Aorta (tissue), 5 donors: ENCODE measurements around the gene KRTAP3-2. TPM values are rescaled to one million over a fixed set of nuclear protein-coding genes. Genes with fewer than 3 reads are reported as not detected.

Source experiments
- ATAC-seq: fragments of 200-7000 bp; cut with Tn5 transposase; one replicate; pipeline ENCODE4 v1.9.1; 2022; ENCODE audit warnings: moderate library complexity; ENCODE audit not compliant: low FRiP score
- DNase-seq, 2 donors: peaks; one replicate each; pipeline ENCODE4 v3.0.0-alpha.2; 2020
- H3K27ac ChIP-seq, 2 donors: one replicate each; pipeline ENCODE4 v1.5.1; 2013; ENCODE audit warnings: low read length in 2 of 2, mild to moderate bottlenecking in 2 of 2, moderate library complexity in 2 of 2, control low read depth in 1 of 2, inconsistent platforms in 1 of 2, low read depth in 1 of 2
- H3K27me3 ChIP-seq, 2 donors: one replicate each; pipeline ENCODE4 v1.6.1; 2013; ENCODE audit warnings: control low read depth in 1 of 2, low read length in 1 of 2, mild to moderate bottlenecking in 1 of 2, moderate library complexity in 1 of 2; ENCODE audit not compliant: insufficient read depth in 2 of 2, control insufficient read depth in 1 of 2
- H3K36me3 ChIP-seq, 2 donors: one replicate each; pipeline ENCODE4 v1.6.1; 2013; ENCODE audit warnings: control low read depth in 1 of 2, low read length in 1 of 2, mild to moderate bottlenecking in 1 of 2; ENCODE audit not compliant: insufficient read depth in 2 of 2, control insufficient read depth in 1 of 2
- H3K4me1 ChIP-seq, 2 donors: one replicate each; pipeline ENCODE4 v1.6.1; 2013; ENCODE audit warnings: low read length in 2 of 2, control low read depth in 1 of 2, mild to moderate bottlenecking in 1 of 2, moderate library complexity in 1 of 2; ENCODE audit not compliant: insufficient read depth in 2 of 2, control insufficient read depth in 1 of 2
- H3K4me3 ChIP-seq, 2 donors: one replicate each; pipeline ENCODE4 v1.5.1; 2013; ENCODE audit warnings: low read length in 2 of 2, control low read depth in 1 of 2, mild to moderate bottlenecking in 1 of 2
- H3K9me3 ChIP-seq: one replicate; pipeline ENCODE4 v1.6.1; 2013; ENCODE audit warnings: mild to moderate bottlenecking, low read length; ENCODE audit not compliant: control insufficient read depth
- WGBS, 2 donors: extraction: QIAGEN DNeasy Blood & Tissue Kit; methylation state at CpG; one replicate each; pipeline ENCODE4 v1.1.7; 2013; 5-methylcytosine and 5-hydroxymethylcytosine counted together
- intact Hi-C, 2 donors: fragments of 100-400 bp; cut with DNase I; formaldehyde crosslinking; loops; one replicate each; pipeline versions ENCODE4 v1.14.2 to v1.15.0; 2022
- polyA plus RNA-seq, 2 donors: library from polyadenylated mRNA; stranded (reverse); fragments of 200-250 nt; gene quantifications; one replicate each; pipeline ENCODE4 v1.2.3, GENCODE V29; 2013
- total RNA-seq, 2 donors: library from RNA; stranded (reverse); fragmentation: NEBNext Ultra II Directional; extraction: Animal tissue kit (Norgen Biotek cat#: 25700); gene quantifications; one replicate each; pipeline ENCODE4 v1.2.1, GENCODE V29; 2021
- donor health status: healthy with polysubstance abuse.
- donor health status: Bipolar disorder and iron deficiency.
- donor health status: DM: no; HTN: no; CAD: no.
- donor health status: DM: no; HTN: no; CAD: no.
- donor health status: DM: yes; HTN: yes; CAD: no.

The KRTAP3-2 gene
- total and polyA plus RNA-seq, 4 donors, result not detected

- ATAC-seq, result no peak
- 81% methylated on average over 2 of the region's 2 CpGs for WGBS, 2 donors
- H3K4me3 ChIP-seq, result no peak overlapping the region
- peaks cover 2% of the 10 kb centered on the region for H3K9me3 ChIP-seq
- no peak for DNase-seq
- no peak overlapping the region for H3K27ac ChIP-seq
- H3K27me3 ChIP-seq, result no peaks in the 10 kb centered on the region
- intact Hi-C loops, result no loop called here
- H3K4me1 ChIP-seq, result no peaks in the 10 kb centered on the region
- H3K36me3 ChIP-seq, result no peaks in the 10 kb centered on the region
Measured at GRCh38 chr17:40952154-40952553, 47.6 kb downstream of the KRTAP3-2 start.

GRCh38 chr17:40951011-40951622 lies 48.6 kb downstream of the KRTAP3-2 start:
- H3K9me3 ChIP-seq, result peaks cover 2% of the 10 kb centered on the region
- WGBS, 2 donors, result 97 to 100% methylated on average over 2 of the region's 2 CpGs

GRCh38 chr17:40950176-40950575 lies 49.5 kb downstream of the KRTAP3-2 start:
- 73 to 76% methylated on average over 7 of the region's 7 CpGs for WGBS, 2 donors
- intact Hi-C loops, result no loop called here
- DNase-seq (no peak), ATAC-seq (no peak)
- H3K27ac ChIP-seq, result no peak overlapping the region
- H3K36me3 ChIP-seq, result no peaks in the 10 kb centered on the region
- H3K9me3 ChIP-seq, result peaks cover 2% of the 10 kb centered on the region
- no peaks in the 10 kb centered on the region for H3K4me1 ChIP-seq
- H3K4me3 ChIP-seq, result no peak overlapping the region
- H3K27me3 ChIP-seq, result no peaks in the 10 kb centered on the region

More at GRCh38 chr17:40951011-40951622, 48.6 kb downstream of the KRTAP3-2 start:
- no peak for DNase-seq
- Histone ChIP-seq H3K4me1 (no peaks in the 10 kb centered on the region), H3K4me3 (no peak overlapping the region), H3K36me3 (no peaks in the 10 kb centered on the region), H3K27ac (no peak overlapping the region), H3K27me3 (no peaks in the 10 kb centered on the region)
- ATAC-seq, result no peak
- intact Hi-C loops, result no loop called here

GRCh38 chr17:40949418-40949817 lies 50.3 kb downstream of the KRTAP3-2 start:
- Histone ChIP-seq H3K9me3 (peaks cover 2% of the 10 kb centered on the region), H3K36me3 (no peaks in the 10 kb centered on the region), H3K4me1 (no peaks in the 10 kb centered on the region), H3K27me3 (no peaks in the 10 kb centered on the region), H3K27ac (no peak overlapping the region), H3K4me3 (no peak overlapping the region)
- DNase-seq (no peak), ATAC-seq (no peak)
- WGBS, 2 donors, result 20 to 21% methylated on average over 10 of the region's 10 CpGs
- intact Hi-C loops, result no loop called here

Other genes with a start within 250 kb of the KRTAP3-2 start
Only the 30 nearest of the 37 such genes appear.
- gene KRT28, start 199.9 kb downstream of the KRTAP3-2 start, total RNA-seq, result not detected
- not detected for gene KRT28, start 199.9 kb downstream of the KRTAP3-2 start, polyA plus RNA-seq
- 10 to 100 TPM; 35.3 to 39.3 TPM for gene KRT10, start 177.3 kb downstream of the KRTAP3-2 start, total RNA-seq
- gene KRT10, start 177.3 kb downstream of the KRTAP3-2 start, polyA plus RNA-seq, result 10 to 100 TPM; 39.3 to 39.7 TPM
- gene KRT12, start 132.7 kb downstream of the KRTAP3-2 start, total RNA-seq, result not detected
- 1 to 10 TPM in 1 of 2 donors, not detected in 1; 1.0 TPM for gene KRT12, start 132.7 kb downstream of the KRTAP3-2 start, polyA plus RNA-seq
- gene KRT20, start 114.7 kb downstream of the KRTAP3-2 start, total RNA-seq, result not detected
- gene KRT20, start 114.7 kb downstream of the KRTAP3-2 start, polyA plus RNA-seq, result 100 to 1,000 TPM in 1 of 2 donors, 1 to 10 TPM in 1; 3.9 to 193 TPM
- gene KRT23, start 62.3 kb downstream of the KRTAP3-2 start, total RNA-seq, result under 1 TPM; 0.30 to 0.39 TPM
- gene KRT23, start 62.3 kb downstream of the KRTAP3-2 start, polyA plus RNA-seq, result under 1 TPM in 1 of 2 donors, not detected in 1; 0.50 TPM
- gene KRT39, start 33.0 kb downstream of the KRTAP3-2 start, total RNA-seq, result not detected
- not detected for gene KRT39, start 33.0 kb downstream of the KRTAP3-2 start, polyA plus RNA-seq
- gene KRT40, start 15.6 kb downstream of the KRTAP3-2 start, total RNA-seq, result not detected
- gene KRT40, start 15.6 kb downstream of the KRTAP3-2 start, polyA plus RNA-seq, result not detected
- not detected for gene KRTAP3-3, start 5.7 kb downstream of the KRTAP3-2 start, total RNA-seq
- not detected for gene KRTAP3-3, start 5.7 kb downstream of the KRTAP3-2 start, polyA plus RNA-seq
- gene KRTAP3-1, start 9.2 kb upstream of the KRTAP3-2 start, total RNA-seq, result not detected
- gene KRTAP3-1, start 9.2 kb upstream of the KRTAP3-2 start, polyA plus RNA-seq, result not detected
- not detected for gene KRTAP1-5, start 27.3 kb upstream of the KRTAP3-2 start, total RNA-seq
- gene KRTAP1-5, start 27.3 kb upstream of the KRTAP3-2 start, polyA plus RNA-seq, result not detected
- not detected for gene KRTAP1-4, start 30.3 kb upstream of the KRTAP3-2 start, total RNA-seq
- not detected for gene KRTAP1-4, start 30.3 kb upstream of the KRTAP3-2 start, polyA plus RNA-seq
- not detected for gene KRTAP1-3, start 35.0 kb upstream of the KRTAP3-2 start, total RNA-seq
- not detected for gene KRTAP1-3, start 35.0 kb upstream of the KRTAP3-2 start, polyA plus RNA-seq
- not detected for gene KRTAP1-1, start 41.5 kb upstream of the KRTAP3-2 start, total RNA-seq
- not detected for gene KRTAP1-1, start 41.5 kb upstream of the KRTAP3-2 start, polyA plus RNA-seq
- not detected for gene KRTAP2-1, start 47.4 kb upstream of the KRTAP3-2 start, total RNA-seq
- gene KRTAP2-1, start 47.4 kb upstream of the KRTAP3-2 start, polyA plus RNA-seq, result not detected
- not detected for gene KRTAP2-2, start 55.3 kb upstream of the KRTAP3-2 start, total RNA-seq
- gene KRTAP2-2, start 55.3 kb upstream of the KRTAP3-2 start, polyA plus RNA-seq, result not detected
- gene KRTAP2-3, start 60.2 kb upstream of the KRTAP3-2 start, total RNA-seq, result not detected
- gene KRTAP2-3, start 60.2 kb upstream of the KRTAP3-2 start, polyA plus RNA-seq, result not detected
- not detected for gene KRTAP2-4, start 66.0 kb upstream of the KRTAP3-2 start, total RNA-seq
- not detected for gene KRTAP2-4, start 66.0 kb upstream of the KRTAP3-2 start, polyA plus RNA-seq
- not detected for gene KRTAP4-7, start 84.2 kb upstream of the KRTAP3-2 start, total RNA-seq
- not detected for gene KRTAP4-7, start 84.2 kb upstream of the KRTAP3-2 start, polyA plus RNA-seq
- not detected for gene KRTAP4-8, start 98.2 kb upstream of the KRTAP3-2 start, total RNA-seq
- not detected for gene KRTAP4-8, start 98.2 kb upstream of the KRTAP3-2 start, polyA plus RNA-seq
- gene KRTAP4-16, start 102.3 kb upstream of the KRTAP3-2 start, total RNA-seq, result not detected
- gene KRTAP4-16, start 102.3 kb upstream of the KRTAP3-2 start, polyA plus RNA-seq, result not detected
- gene KRTAP4-9, start 105.5 kb upstream of the KRTAP3-2 start, total RNA-seq, result not detected
- gene KRTAP4-9, start 105.5 kb upstream of the KRTAP3-2 start, polyA plus RNA-seq, result under 1 TPM in 1 of 2 donors, not detected in 1; 0.13 TPM
- gene KRTAP4-11, start 118.5 kb upstream of the KRTAP3-2 start, total RNA-seq, result not detected
- not detected for gene KRTAP4-11, start 118.5 kb upstream of the KRTAP3-2 start, polyA plus RNA-seq
- gene KRTAP4-12, start 124.3 kb upstream of the KRTAP3-2 start, total RNA-seq, result not detected
- gene KRTAP4-12, start 124.3 kb upstream of the KRTAP3-2 start, polyA plus RNA-seq, result not detected
- not detected for gene KRTAP4-6, start 140.6 kb upstream of the KRTAP3-2 start, total RNA-seq
- gene KRTAP4-6, start 140.6 kb upstream of the KRTAP3-2 start, polyA plus RNA-seq, result not detected
- gene KRTAP4-5, start 149.9 kb upstream of the KRTAP3-2 start, total RNA-seq, result not detected
- gene KRTAP4-5, start 149.9 kb upstream of the KRTAP3-2 start, polyA plus RNA-seq, result not detected
- gene KRTAP4-4, start 160.8 kb upstream of the KRTAP3-2 start, total RNA-seq, result not detected
- not detected for gene KRTAP4-4, start 160.8 kb upstream of the KRTAP3-2 start, polyA plus RNA-seq
- gene KRTAP4-3, start 168.3 kb upstream of the KRTAP3-2 start, total RNA-seq, result not detected
- gene KRTAP4-3, start 168.3 kb upstream of the KRTAP3-2 start, polyA plus RNA-seq, result not detected
- not detected for gene KRTAP4-2, start 178.3 kb upstream of the KRTAP3-2 start, total RNA-seq
- gene KRTAP4-2, start 178.3 kb upstream of the KRTAP3-2 start, polyA plus RNA-seq, result not detected
- not detected for gene KRTAP4-1, start 185.0 kb upstream of the KRTAP3-2 start, total RNA-seq
- not detected for gene KRTAP4-1, start 185.0 kb upstream of the KRTAP3-2 start, polyA plus RNA-seq
- not detected for gene KRTAP9-1, start 190.0 kb upstream of the KRTAP3-2 start, total RNA-seq
- gene KRTAP9-1, start 190.0 kb upstream of the KRTAP3-2 start, polyA plus RNA-seq, result not detected